Stimulated activated naive B cell treated with anti-CD40 and anti-IgM and Interleukin-4, amounts not matched to agents 10 μg/mL and 1 μg/mL and 100 μg/mL, for 72 hours (primary cell): Measurements from ENCODE around the gene ACOX1.

Source experiments
- ATAC-seq, 2 donors: fragments of 150-1000 bp; cut with Tn5 transposase; replicated peaks; 2 replicates each; pipeline ENCODE4 v1.10.0; 2021; ENCODE audit warnings: moderate library complexity in 1 of 2
- DNase-seq: peaks from one replicate; pipeline ENCODE4 v3.0.0; 2021
- H3K27ac Mint-ChIP-seq: one replicate; pipeline ENCODE4 v1.8.0; 2022; ENCODE audit warnings: mild to moderate bottlenecking, mixed read lengths
- H3K27me3 Mint-ChIP-seq, 2 donors: one replicate each; pipeline ENCODE4 v1.8.0; 2022; ENCODE audit warnings: mixed read lengths in 2 of 2
- H3K36me3 Mint-ChIP-seq, 2 donors: one replicate each; pipeline ENCODE4 v1.8.0; 2022; ENCODE audit warnings: mixed read lengths in 2 of 2, mild to moderate bottlenecking in 1 of 2
- H3K4me1 Mint-ChIP-seq, 2 donors: one replicate each; pipeline ENCODE4 v1.8.0; 2022; ENCODE audit warnings: mixed read lengths in 2 of 2, mild to moderate bottlenecking in 1 of 2
- H3K4me3 Mint-ChIP-seq, 2 donors: one replicate each; pipeline ENCODE4 v1.8.0; 2022; ENCODE audit warnings: mild to moderate bottlenecking in 2 of 2, mixed read lengths in 2 of 2, moderate library complexity in 1 of 2
- H3K9me3 Mint-ChIP-seq, 2 donors: one replicate each; pipeline ENCODE4 v1.8.0; 2022; ENCODE audit warnings: mixed read lengths in 2 of 2, mild to moderate bottlenecking in 1 of 2

ACOX1 gene

DNA sequence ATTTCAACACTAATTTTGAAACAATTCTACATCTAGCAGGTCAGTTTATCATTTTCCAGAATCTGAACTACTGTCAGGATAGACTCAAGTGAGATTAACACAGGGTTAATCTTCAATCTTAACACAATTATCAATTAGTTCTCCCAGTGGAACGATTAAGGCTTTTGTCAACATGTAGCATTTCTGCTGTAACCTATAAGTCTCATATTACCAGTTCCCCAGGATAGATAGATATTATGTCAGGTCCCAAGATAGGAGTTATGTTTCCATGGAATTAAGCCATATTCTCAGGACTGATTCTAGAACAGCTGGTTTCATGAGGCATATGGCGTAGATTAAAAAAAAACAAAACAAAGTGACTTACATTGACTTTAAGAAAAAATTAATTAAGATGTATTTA lies 33.8 kb downstream of the ACOX1 start:
- Mint-ChIP-seq H3K9me3 (no peaks in the 10 kb centered on the region), H3K27me3 (no peaks in the 10 kb centered on the region), H3K4me1 (peaks cover 9 to 15% of the 10 kb centered on the region in 2 donors), H3K27ac (no peak overlapping the region), H3K36me3 (peaks cover 12 to 13% of the 10 kb centered on the region in 2 donors), H3K4me3 (no peak overlapping the region)
- no peak for DNase-seq
- no peak for ATAC-seq

DNA sequence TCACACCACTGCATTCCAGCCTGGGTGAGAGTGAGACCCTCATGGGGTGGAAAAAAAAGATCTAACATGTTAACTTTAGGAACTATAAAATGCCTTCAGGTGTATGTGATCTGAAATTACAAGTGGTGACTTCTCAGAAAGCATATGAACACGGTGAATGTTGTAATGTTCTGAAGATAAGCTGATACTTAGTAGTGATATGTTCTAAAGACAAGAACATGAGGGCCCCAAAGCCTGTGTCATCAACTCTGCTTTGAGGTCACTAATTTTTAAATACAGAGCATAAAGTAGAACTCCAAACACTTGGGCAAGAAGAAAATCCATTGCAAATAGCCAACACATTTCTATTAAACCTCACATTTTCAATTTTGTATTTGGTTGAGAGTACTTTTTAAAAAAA lies 35.5 kb downstream of the ACOX1 start:
- no peak overlapping the region for H3K27ac Mint-ChIP-seq
- H3K9me3 Mint-ChIP-seq = no peaks in the 10 kb centered on the region
- no peak for ATAC-seq
- peaks cover 0 to 4% of the 10 kb centered on the region in 2 donors for H3K36me3 Mint-ChIP-seq
- H3K4me3 Mint-ChIP-seq = no peak overlapping the region
- peaks cover 9 to 18% of the 10 kb centered on the region in 2 donors for H3K4me1 Mint-ChIP-seq
- H3K27me3 Mint-ChIP-seq = no peaks in the 10 kb centered on the region
- DNase-seq = no peak

DNA sequence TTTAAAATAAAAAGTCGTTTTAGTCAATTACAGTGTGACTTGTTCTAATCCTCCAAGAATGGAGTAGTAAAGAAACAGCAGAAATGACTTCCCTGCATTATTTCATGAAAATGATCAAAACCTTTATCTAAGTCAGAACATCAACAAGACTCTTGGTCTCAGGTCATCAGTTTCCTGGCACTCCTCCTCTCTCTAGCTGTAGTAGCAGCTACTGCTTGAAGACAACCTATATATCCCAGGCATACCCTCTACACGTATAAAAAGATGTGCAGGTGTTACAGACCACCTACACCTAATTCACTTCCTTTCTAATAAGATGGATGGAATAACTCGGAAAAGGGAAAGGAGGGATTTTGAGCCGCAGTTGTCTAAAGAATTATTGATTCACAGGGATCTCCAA lies 36.5 kb downstream of the ACOX1 start:
- H3K27me3 Mint-ChIP-seq = no peaks in the 10 kb centered on the region
- H3K4me1 Mint-ChIP-seq = peaks cover 9 to 18% of the 10 kb centered on the region in 2 donors
- no peaks in the 10 kb centered on the region for H3K9me3 Mint-ChIP-seq
- no peak for DNase-seq
- ATAC-seq = no peak
- no peak overlapping the region for H3K4me3 Mint-ChIP-seq
- no peak overlapping the region for H3K27ac Mint-ChIP-seq
- H3K36me3 Mint-ChIP-seq = peaks cover 0 to 5% of the 10 kb centered on the region in 2 donors

DNA sequence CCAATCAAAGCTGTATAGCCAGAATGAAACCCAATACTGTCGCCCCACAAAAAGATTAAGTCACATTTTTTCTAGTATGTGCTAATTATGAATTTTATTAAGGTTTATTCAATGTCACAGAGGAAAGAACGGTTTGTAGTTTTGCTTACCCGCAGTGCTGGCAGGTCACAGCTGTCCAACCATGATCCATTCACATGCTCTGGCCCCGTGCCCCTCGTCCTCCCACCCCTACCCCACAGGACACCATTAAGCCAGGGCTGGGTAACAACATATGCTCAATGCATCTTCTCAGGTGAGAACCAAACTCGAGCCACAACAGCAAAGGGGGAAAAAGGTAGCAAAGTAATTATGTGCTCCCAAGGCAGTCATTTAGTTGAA lies 37.5 kb downstream of the ACOX1 start:
- Mint-ChIP-seq H3K4me3 (peak overlapping the region; percentile 89 to 91), H3K9me3 (no peaks in the 10 kb centered on the region), H3K4me1 (peaks cover 9 to 18% of the 10 kb centered on the region in 2 donors), H3K27ac (peak overlapping the region; percentile 85), H3K36me3 (peaks cover 0 to 5% of the 10 kb centered on the region in 2 donors), H3K27me3 (no peaks in the 10 kb centered on the region)
- DNase-seq (no peak), ATAC-seq (no peak)

DNA sequence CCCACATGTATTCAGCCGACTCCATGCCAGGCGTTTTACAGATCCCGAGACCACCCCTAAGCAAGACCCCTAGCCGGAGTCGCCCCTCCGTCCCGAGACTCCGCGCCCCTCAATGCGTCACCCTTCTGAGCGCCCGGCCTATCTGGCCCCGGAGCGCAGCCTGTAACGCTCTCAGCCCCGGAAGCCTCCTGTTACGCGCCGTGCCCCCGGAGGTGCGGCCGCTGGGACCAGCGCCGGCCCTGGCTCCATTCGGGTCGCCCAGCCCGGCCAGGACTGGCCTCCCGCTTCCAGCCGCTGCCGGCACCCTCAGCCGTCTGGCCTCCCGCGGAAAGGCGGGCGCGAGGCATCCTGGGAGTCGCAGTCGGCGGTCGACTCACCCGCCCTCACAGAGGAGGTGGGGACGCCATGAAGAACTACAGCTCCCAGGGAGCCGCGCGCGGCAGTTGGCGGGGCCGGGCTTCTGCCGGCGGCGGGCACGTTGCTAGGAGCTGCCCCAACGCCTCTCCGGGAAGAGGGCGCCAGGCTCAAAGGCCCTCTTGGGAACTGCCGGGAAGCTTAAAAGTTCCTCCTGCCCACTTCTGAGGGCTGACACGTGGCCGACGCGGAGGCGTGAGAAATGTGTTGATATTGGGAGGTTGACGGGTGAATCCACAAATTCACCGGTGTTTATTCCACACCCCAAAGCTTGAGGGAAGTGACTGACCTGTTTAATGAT lies 38.1 kb downstream of the ACOX1 start, which contains the start of gene FBF1:
TSS of gene FBF1 (minus strand) at position 316 of the 715 bp plus-strand sequence. CDS start 2,893 bp downstream, outside the sequence.
- Mint-ChIP-seq H3K4me3 (peak within 1 kb of the TSS; percentile 89 to 91), H3K27me3 (no peaks in the 10 kb centered on the region), H3K9me3 (no peaks in the 10 kb centered on the region), H3K27ac (peak within 1 kb of the TSS; percentile 85), H3K36me3 (peaks cover 0 to 5% of the 10 kb centered on the region in 2 donors), H3K4me1 (peaks cover 9 to 18% of the 10 kb centered on the region in 2 donors)
- DNase-seq (peak; percentile 87), ATAC-seq (peak; percentile 99)

DNA sequence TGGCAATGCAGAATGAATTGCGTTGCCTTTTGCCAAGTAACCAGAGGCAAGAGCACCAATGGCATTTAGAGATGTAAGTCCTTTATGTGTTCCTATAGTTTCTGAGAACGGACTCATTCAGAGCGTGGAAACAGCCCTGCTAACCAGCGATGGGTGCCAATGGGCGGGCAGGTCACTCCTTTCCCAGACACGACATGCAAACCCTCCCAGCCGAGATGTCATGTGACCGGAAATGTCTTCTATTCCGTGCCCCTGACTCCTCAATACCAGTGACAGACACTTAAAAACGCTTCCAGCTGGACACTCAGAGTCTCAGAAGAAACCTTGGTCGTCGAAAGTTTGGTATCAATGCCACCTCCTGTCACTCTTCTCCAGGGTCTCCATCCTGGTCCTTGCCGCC lies 41.3 kb downstream of the ACOX1 start:
- peaks cover 9 to 18% of the 10 kb centered on the region in 2 donors for H3K4me1 Mint-ChIP-seq

DNA sequence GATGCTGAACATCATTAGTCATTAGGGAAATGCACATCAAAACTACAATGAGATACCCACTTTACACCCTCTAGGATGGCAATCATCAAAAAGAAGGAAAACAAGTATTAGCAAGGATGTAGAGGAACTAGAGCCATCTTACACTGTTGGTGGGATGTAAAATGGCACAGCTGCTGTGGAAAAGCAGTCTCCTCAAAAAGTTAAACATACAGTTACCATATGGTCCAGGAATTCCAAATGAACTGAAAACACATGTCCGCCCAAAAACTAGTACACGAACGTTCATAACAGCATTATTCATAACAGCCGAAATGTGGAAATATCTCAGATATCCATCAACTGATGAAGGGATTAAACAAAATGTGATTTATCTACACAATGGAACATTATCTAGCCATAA lies 45.2 kb downstream of the ACOX1 start:
- Mint-ChIP-seq H3K27me3 (no peaks in the 10 kb centered on the region), H3K36me3 (peaks cover 0 to 5% of the 10 kb centered on the region in 2 donors), H3K4me1 (no peaks in the 10 kb centered on the region), H3K4me3 (no peak overlapping the region), H3K9me3 (no peaks in the 10 kb centered on the region), H3K27ac (no peak overlapping the region)
- no peak for ATAC-seq
- no peak for DNase-seq

More for the DNA sequence above, 41.3 kb downstream of the ACOX1 start:
- Mint-ChIP-seq H3K27ac (no peak overlapping the region), H3K4me3 (no peak overlapping the region), H3K9me3 (no peaks in the 10 kb centered on the region), H3K36me3 (peaks cover 0 to 5% of the 10 kb centered on the region in 2 donors), H3K27me3 (no peaks in the 10 kb centered on the region)
- DNase-seq = no peak
- ATAC-seq = no peak

DNA sequence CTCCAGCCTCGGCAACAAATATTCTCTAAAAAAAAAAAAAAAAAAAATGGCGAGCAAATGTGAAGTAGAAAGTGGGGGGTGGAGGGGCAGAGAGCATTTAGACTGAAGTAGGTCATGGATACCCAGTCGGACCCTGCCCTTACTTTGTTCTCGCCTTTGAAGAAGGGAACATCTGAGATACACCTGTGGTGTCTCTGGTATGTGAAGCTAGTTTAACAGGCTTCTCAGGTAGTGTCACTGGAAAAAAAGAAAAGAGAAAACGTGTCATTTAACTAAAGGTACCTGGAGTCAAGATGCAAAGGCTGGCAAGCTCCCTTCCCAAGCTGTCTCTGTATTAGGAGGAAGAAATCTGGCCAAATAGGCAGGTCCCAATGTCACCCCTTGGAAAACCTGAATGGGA lies 46.1 kb downstream of the ACOX1 start:
- ATAC-seq (no peak), DNase-seq (no peak)
- H3K4me1 Mint-ChIP-seq = no peaks in the 10 kb centered on the region
- H3K36me3 Mint-ChIP-seq = peaks cover 0 to 6% of the 10 kb centered on the region in 2 donors
- H3K27me3 Mint-ChIP-seq = no peaks in the 10 kb centered on the region
- no peak overlapping the region for H3K4me3 Mint-ChIP-seq
- no peak overlapping the region for H3K27ac Mint-ChIP-seq
- no peaks in the 10 kb centered on the region for H3K9me3 Mint-ChIP-seq

DNA sequence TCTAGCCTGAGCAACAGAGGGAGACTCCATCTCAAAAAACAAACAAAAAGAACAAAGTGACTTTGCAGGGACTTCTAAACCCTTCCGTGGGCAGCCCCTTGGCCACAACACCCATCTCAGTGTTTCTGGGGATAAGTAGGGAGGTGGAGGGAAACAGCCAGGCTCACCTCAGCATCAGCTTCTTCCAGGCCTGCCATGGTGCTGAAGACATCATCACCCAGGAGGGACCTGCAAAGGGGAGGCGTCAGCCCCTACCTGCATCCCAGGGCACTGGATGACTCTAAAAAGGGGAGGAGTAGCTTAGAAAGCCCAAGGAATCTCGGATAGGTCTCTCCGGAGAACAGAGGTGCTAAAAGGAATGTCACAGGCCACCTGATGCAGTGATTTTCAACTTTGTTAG lies 47.9 kb downstream of the ACOX1 start:
- DNase-seq (no peak), ATAC-seq (no peak)
- no peaks in the 10 kb centered on the region for H3K4me1 Mint-ChIP-seq
- H3K36me3 Mint-ChIP-seq = peaks cover 0 to 7% of the 10 kb centered on the region in 2 donors
- no peak overlapping the region for H3K27ac Mint-ChIP-seq
- no peaks in the 10 kb centered on the region for H3K9me3 Mint-ChIP-seq
- H3K4me3 Mint-ChIP-seq = no peak overlapping the region
- no peaks in the 10 kb centered on the region for H3K27me3 Mint-ChIP-seq

DNA sequence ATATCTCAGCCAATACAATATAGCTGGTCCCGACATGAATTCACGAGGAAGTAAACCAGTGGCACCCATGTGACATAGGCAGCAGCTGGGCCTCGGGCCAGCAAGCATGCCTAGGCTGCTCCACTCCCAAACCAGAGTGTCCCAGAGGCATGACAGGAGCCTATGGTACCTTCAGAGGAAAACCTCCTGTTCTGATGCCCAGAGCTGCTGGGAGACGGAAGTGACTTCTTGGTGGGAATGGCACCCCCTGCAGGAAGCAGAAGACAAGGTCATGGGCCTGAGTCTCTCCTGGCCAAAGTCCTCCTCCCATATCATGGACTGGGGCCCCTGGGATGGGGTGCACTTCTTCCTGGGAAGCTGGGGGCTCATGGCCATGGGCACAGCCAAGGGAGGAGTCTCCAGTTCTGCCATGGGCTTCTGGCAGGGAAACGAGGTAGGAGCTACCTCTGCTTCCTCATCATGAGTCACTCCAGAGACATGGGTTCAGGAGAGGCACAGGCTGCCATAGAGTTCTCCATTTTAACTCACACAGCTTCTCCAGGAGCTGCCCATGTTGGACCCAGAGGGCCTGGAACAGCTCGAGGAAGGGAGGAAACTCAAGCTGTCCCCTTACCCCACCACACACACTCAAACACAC lies 51.6 kb downstream of the ACOX1 start:
- ATAC-seq (peak in 1 of 2 donors; percentile 48), DNase-seq (no peak)
- no peak overlapping the region for H3K27ac Mint-ChIP-seq
- H3K36me3 Mint-ChIP-seq = peaks cover 4 to 11% of the 10 kb centered on the region in 2 donors
- no peaks in the 10 kb centered on the region for H3K27me3 Mint-ChIP-seq
- H3K4me1 Mint-ChIP-seq = no peaks in the 10 kb centered on the region
- H3K9me3 Mint-ChIP-seq = no peaks in the 10 kb centered on the region
- no peak overlapping the region for H3K4me3 Mint-ChIP-seq

DNA sequence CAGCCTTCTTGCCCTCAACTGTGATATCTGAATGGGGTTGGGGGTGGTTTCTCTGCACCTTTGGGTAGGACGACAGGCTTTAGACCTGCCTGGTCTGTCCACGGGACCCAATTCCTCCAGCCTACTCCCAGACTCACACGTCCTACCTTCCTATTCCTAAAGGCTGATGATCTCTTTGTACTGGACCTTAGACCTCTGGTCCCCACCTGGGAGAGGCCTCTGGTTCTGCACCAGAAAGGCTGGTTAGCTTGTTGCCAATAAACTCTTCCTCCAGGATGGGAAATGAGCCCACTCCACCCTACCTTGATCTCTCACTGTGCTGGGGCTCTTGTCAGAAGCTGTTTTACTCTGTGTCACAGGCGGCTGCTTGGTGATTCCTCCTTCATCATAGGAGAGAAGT lies 52.5 kb downstream of the ACOX1 start:
- Mint-ChIP-seq H3K36me3 (peaks cover 5 to 15% of the 10 kb centered on the region in 2 donors), H3K4me1 (no peaks in the 10 kb centered on the region), H3K4me3 (no peak overlapping the region), H3K9me3 (no peaks in the 10 kb centered on the region), H3K27ac (peak overlapping the region; percentile 56), H3K27me3 (no peaks in the 10 kb centered on the region)
- ATAC-seq = no peak
- no peak for DNase-seq

DNA sequence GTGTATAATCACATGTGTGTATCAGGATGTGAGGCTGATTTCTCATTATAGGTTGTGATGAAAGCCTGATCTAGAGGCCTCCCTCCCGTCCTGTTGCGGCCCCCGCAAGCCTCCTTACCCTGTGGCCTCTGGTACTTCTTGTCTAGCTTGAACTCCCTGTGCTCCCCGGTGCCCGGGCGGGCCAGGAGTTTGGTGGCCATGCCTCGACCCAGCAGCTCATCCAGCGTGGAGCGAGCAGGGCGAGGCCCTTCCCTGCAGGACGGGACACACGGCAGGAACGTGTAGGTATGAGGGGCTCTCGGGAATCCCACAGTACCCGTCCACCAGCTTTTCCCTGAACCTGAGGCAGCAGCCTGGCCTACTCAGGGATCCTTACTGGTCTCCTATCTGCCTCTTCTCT lies 53.1 kb downstream of the ACOX1 start:
- Mint-ChIP-seq H3K4me1 (no peaks in the 10 kb centered on the region), H3K27ac (no peak overlapping the region), H3K4me3 (no peak overlapping the region), H3K36me3 (peaks cover 5 to 15% of the 10 kb centered on the region in 2 donors), H3K9me3 (no peaks in the 10 kb centered on the region), H3K27me3 (no peaks in the 10 kb centered on the region)
- no peak for DNase-seq
- no peak for ATAC-seq

DNA sequence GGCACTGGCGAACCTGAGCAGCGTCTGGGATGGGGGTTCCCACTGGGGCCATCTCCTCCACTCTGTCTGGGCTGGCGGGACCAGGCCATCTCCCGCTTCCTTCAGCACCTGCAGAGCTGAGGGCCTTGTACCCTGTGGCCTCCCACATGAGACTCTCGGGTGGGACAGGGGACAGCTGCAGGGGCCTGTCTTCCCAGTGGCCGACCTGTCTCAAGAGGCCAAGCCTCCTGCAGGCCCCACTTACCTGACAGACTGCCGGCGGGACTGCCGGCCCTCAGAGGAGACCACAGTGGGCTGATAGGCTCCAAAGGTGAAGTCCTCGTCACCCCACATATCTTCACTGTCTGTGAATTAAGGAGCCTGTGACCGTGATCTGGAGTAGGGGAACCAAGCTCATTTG lies 53.9 kb downstream of the ACOX1 start:
- H3K9me3 Mint-ChIP-seq = no peaks in the 10 kb centered on the region
- DNase-seq (no peak), ATAC-seq (no peak)
- no peak overlapping the region for H3K27ac Mint-ChIP-seq
- H3K4me3 Mint-ChIP-seq = no peak overlapping the region
- no peaks in the 10 kb centered on the region for H3K27me3 Mint-ChIP-seq
- no peaks in the 10 kb centered on the region for H3K4me1 Mint-ChIP-seq
- peaks cover 5 to 15% of the 10 kb centered on the region in 2 donors for H3K36me3 Mint-ChIP-seq

DNA sequence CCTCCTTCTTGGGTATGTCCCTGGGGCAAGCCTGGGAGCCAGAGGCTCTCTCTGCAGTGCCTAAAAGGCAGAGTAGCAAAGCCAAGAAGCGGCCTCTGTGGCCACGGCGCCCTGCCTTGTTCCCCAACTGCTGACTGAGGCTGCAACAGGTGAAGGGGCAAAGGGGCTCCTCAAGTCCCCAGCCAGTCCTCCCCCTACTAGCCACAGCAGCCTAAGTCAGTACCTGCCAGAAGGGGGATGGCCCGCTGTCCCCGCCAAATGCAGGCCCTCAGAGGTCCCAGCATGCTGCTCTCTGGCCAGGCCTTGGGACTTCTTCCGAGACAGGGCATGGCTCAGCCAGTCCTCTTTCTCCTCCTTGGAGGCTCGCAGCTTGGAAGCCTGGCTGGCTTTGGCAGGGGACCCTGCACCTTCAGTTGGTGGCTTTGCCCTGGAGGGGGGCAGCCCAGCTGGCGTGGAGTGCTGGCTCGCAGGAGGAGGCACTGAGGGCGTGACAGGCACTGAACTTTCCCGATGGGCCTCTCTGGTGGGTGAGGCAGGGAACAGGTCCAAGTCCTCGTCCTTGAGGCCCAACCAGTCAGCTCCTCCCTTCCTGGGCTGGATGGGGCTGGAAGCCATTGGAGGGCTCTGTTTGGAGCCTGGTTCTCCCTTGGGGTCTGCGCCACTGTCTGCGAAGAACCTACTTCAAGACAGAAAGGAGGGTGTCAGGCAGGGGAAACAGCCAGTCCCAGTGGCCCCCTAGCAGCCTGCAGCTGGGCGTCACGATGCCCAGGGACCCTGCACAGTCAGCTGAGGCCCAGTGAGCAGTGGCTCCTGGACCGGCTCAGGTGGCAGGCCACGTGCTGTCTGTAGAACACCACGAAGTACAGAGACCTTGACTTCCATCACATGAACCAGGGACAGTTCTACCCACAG lies 55.7 kb downstream of the ACOX1 start:
- Mint-ChIP-seq H3K27me3 (no peaks in the 10 kb centered on the region), H3K36me3 (peaks cover 9 to 23% of the 10 kb centered on the region in 2 donors), H3K27ac (no peak overlapping the region), H3K4me1 (no peaks in the 10 kb centered on the region), H3K9me3 (no peaks in the 10 kb centered on the region), H3K4me3 (no peak overlapping the region)
- DNase-seq (no peak), ATAC-seq (no peak)
